Breast epithelium (tissue), 3 donors: ENCODE data around the gene CPM.

ENCODE experiments used
- CTCF ChIP-seq, 3 donors: fragments of 450-650 bp; IDR thresholded peaks; one replicate each; pipeline ENCODE4 v1.5.1; 2016 to 2017; ENCODE audit warnings: antibody characterized with exemption in 3 of 3, mild to moderate bottlenecking in 3 of 3, moderate library complexity in 3 of 3
- POLR2A ChIP-seq: fragments of 450-650 bp; IDR thresholded peaks from one replicate; pipeline ENCODE4 v1.6.1; 2016; ENCODE audit warnings: antibody characterized with exemption, mild to moderate bottlenecking, moderate library complexity
- POLR2AphosphoS5 ChIP-seq, 3 donors: sonication (generic); formaldehyde crosslinking; IDR thresholded peaks; one replicate each; pipeline ENCODE4 v1.6.1; 2017; ENCODE audit warnings: antibody characterized with exemption in 3 of 3

- TF ChIP-seq CTCF (IDR thresholded peaks at IDR 0.05) (no peak), POLR2AphosphoS5 (IDR thresholded peaks at IDR 0.05) (no peak), POLR2A (no peak)
Measured at GRCh38 chr12:68893201-68893600, 39.8 kb downstream of the CPM start.
